ENCODE results near the gene C2.
A peak's percentile ranks its signal among the peaks of the same experiment; 100 is the strongest.
"Not testable (repeated sequence)": the region's sequence is repeated elsewhere in the genome, so short reads cannot be mapped to it uniquely, and the experiment has no call there.

The C2 gene

GRCh38 chr6:31899882-31900722, 27.4 kb upstream of the C2 start:
- no peak for DNase-seq

DNA sequence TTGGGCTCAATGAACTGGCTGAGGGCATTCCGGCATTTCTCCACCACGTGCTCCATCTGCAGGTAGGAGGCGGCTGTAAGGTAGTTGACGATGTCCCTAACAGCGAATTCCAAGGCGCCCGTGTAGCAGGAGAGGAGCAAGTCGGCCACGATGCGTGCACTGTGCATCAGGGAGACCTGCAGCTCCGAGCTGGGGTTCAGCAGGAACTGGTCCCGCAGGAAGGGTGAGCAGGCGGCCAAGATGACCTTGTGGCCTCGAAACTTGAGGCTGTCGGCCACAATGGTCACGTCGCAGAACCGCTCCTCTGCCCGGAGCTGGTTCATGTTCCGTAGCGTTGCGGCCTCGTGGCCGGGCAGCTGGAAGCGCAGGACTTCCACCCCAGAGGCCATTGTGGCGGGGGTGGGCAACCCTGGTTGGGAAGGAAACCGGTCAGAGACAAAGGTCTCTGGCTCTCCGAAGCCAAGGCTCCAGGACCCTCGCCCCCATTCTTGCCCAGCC, 26.6 kb upstream of the C2 start:
- no peak for DNase-seq

DNA sequence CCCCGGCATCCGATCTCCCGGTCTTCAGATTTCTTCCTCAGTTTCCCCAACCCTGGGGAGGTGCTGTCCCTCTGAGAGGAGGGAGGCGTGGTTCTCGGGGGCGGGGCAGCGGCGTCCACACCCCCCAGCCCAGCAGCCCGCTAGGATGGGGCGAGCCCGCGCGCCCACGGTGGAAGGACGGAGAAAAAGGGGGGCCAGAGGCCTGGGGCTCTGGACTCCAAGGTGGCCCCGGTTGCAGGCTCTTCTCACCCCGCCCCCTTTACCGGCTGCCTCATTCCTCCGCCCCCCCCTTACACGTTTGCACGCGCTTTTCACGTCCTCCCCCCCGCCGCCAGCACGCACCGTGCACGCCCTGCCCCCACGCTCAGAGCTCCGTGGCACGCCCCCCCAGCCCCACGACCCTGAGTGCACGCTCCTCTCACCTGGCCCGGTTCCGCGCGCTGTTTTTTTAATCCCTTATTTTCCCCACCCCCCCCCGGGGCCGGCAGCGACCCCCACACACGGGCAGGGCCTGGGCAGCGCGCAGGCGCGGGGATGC, 26.0 kb upstream of the C2 start:
- DNase-seq = peak; percentile 65

- DNase-seq = peak; percentile 92
These were observed 25.4 kb upstream of the C2 start, which contains the start of gene ZBTB12 for GRCh38 chr6:31901953-31902643. ZBTB12 (minus strand) TSS chr6:31902086; CDS start chr6:31901305, 781 bp downstream.

DNA sequence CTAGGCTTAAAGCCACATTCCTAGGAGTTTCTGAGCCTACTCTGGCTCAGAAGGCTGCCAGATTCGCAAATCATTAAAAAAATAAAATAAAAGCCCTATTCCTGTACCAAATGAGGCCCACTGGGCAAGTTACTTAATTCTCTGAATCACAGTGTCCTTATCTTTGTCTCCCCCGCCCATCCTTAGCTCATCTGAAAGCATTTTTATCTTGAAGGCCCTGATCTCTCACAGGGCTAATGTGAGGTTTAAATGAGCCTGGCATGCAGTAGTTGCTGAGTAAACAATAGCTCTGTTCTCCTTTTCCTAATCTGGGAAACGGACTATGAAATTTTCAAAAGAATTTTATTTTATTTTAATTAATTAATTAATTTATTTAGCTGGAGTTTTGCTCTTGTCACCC, 23.6 kb upstream of the C2 start:
- no peak for DNase-seq

- no peak for DNase-seq
These were observed 22.5 kb upstream of the C2 start for GRCh38 chr6:31905041-31905440.

- DNase-seq = no peak
These were observed 21.4 kb upstream of the C2 start for GRCh38 chr6:31906122-31906521.

GRCh38 chr6:31906727-31907126, 20.8 kb upstream of the C2 start:
- not testable (repeated sequence) for DNase-seq

DNA sequence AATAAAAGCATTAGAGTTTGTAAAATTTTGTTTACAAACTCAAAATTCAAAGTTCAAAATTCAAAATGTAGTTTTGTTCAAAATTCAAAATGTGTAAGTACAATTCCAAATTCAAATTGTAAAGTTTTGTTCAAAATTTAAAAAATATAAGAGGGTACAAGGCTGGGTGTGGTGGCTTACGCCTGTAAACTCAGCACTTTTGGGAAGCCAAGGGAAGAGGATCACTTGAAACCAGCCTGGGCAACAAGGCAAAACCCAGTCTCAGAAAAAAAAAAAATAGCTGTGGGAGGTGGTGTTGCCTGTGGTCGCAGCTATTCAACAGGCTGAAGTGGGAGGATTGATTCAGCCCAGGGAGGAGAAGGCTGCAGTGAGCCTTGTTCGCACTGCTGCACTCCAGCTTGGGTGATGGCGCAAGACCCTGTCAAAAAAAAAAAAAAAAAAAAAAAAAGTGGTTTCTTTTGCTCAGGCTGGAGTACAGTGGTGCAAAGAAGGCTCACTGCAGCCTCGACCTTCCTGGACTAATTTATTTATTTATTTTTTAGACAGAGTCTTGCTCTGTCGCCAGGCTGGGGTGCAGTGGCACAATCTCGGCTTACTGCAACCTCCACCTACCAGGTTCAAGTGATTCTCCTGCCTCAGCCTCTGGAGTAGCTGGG, 20.2 kb upstream of the C2 start:
- DNase-seq = peak; percentile 54

DNA sequence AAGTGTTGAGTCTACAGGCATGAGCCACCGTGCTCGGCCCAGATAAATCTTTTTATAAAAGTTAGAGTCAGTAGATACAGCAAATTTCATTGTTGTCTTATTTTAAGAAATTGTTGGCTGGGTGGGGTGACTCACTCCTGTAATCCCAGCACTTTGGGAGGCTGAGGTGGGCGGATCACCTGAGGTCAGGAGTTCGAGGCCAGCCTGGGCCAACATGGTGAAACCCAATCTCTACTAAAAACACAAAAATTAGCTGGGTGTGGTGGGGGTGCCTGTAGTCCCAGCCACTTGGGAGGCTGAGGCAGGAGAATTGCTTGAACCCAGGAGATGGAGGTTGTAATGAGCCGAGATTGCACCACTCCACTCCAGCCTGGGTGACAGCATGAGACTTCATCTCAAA, 19.3 kb upstream of the C2 start:
- not testable (repeated sequence) for DNase-seq

GRCh38 chr6:31908791-31909190, 18.7 kb upstream of the C2 start:
- DNase-seq = peak; percentile 71

GRCh38 chr6:31909298-31909697, 18.2 kb upstream of the C2 start:
- DNase-seq = not testable (repeated sequence)

DNA sequence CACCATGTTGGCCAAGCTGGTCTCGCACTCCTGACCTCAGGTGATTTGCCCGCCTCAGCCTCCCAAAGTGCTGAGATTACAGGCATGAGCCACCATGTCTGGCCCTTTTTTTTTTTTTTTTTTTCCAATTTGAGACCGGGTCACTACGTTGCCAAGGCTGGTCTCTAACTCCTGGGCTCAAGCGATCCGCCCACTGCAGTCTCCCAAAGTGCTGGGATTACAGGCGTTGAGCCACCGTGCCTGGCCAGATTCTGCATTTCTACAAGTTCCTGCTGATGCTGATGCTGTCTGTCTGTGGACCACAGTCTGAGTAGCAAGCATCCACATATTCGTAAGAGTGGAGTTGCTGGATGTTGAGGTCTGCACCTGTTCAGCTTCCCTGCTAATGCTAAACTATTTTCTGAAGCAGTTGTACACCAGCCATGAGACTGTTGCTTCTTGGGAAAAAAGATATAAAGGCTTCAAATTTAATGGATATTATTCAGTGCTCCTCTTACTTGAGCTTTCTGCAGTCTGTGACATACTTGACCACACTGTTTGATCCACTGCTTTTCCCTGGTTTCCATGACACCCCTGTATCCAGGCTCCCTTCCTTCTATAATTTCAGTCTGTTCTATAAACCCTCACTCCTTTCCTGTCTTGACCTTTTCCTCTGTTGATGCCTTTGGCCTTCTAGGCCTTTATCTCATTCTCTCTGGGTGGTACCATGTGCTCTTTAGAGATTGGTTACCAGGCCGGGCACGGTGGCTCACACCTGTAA, 15.5 kb upstream of the C2 start:
- no peak for DNase-seq

DNA sequence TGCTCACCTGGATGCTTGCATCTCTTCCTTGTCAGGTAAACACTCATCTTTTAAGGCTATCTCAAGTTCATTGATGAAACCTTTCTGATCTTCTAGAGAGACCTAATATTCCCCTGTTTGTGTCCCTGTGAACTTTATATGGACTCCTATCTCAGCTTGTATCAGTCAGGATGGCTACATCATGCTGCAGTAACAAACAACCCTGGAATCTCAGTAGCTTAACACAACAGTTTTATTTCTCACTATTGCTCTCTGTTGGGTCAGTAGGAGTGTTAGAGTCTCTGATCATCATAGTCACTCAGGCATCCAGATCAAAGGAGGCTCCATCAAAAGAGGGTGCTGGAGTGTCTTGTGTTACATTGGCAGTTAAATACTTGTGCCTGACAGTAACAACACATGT, 12.2 kb upstream of the C2 start:
- no peak for DNase-seq

GRCh38 chr6:31915756-31916155, 11.8 kb upstream of the C2 start:
- DNase-seq = no peak

DNA sequence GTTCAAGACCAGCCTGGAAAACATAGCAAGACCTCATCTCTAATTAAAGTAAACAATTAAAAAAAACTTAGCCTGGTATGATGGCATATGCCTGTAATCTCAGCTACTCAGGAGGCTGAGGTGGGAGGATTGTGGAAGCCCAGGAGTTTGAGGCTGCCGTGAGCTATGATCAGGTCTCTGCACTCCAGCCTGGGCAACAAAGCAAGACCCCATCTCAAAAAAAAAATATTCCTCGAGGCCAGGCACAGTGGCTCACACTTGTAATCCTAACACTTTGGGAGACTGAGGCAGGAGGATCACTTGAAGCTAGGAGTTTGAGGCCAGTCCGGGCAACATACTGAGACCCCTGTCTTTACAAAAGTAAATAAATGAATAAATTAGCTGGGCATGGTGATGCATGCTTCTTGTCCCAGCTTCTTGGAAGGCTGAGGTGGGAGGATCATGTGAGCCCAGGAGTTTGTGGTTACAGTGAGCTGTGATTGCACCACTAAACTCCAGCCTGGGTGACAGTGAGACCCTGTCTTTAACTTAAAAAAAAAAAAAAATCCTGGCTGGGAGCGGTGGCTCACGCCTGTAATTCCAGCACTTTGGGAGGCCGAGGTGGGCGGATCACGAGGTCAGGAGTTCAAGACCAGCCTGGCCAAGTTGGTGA, 9.3 kb upstream of the C2 start:
- no peak for DNase-seq

GRCh38 chr6:31919624-31920303, 7.8 kb upstream of the C2 start:
- no peak for DNase-seq

- DNase-seq = no peak
These were observed 6.7 kb upstream of the C2 start for GRCh38 chr6:31920811-31921210.

DNA sequence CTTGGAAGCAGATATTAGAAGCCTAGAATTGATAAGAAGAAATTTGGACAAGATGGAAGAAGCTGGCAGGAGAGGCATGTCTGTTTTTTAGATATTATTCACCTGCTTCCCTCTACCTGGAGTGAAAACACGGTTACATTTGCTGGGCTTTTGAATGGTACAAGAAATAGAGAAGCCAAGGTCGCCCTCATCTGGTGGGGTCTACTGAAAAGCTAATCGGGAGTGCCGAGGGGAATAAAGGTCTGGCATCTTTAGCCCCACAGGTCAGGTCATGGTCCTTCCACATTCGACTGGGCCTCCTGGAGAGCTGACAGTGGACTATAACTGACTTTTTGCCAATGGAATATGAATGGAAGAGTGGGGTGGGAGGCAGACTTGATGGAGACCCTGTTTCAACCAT, 4.6 kb upstream of the C2 start:
- DNase-seq = peak; percentile 32

- DNase-seq = no peak
These were observed 550 bp downstream of the C2 start for GRCh38 chr6:31927863-31928671.

DNA sequence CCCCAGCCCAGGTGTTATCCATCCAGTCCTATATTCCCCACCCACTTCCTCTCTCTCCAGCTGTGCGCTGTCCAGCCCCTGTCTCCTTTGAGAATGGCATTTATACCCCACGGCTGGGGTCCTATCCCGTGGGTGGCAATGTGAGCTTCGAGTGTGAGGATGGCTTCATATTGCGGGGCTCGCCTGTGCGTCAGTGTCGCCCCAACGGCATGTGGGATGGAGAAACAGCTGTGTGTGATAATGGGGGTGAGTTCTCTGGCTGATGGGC, 1.1 kb downstream of the C2 start:
- no peak for DNase-seq
